OCI-LY7 (cell line): ENCODE results near the gene SLC35G3.

ENCODE experiments used
- CTCF ChIP-seq: fragments of 200-600 bp; sonication (generic); conservative IDR thresholded peaks from 2 replicates; pipeline ENCODE4 v1.5.1; 2014; ENCODE audit warnings: mild to moderate bottlenecking, antibody characterized with exemption, low read length, moderate library complexity, mixed read lengths
- EZH2phosphoT487 ChIP-seq: fragments of 200-600 bp; sonication (generic); IDR thresholded peaks from 2 replicates; pipeline ENCODE4 v1.6.1; 2018; ENCODE audit warnings: low read depth, borderline replicate concordance, mild to moderate bottlenecking, mixed run types, antibody characterized with exemption, low read length, moderate library complexity, mixed read lengths

DNA sequence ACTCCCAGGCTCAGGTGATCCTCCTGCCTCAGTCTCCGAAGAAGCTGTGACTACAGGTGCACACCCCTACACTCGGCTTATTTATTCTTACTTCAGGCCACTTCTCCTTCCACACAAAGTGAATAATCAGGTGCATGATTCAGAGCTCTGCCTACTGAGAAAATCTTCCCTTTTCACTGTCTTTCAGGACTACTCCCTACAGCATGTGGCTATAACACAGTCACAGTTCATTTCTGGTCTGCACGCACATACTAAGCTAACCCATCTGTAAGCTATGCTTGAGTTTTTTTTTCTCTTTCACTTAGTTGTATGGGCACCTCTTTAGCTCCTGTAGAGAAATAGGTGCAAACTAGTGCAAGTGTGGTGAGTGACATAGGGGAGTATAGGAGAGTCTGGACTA is 41.1 kb upstream of the SLC35G3 start:
- TF ChIP-seq CTCF = no peak
- no peak for TF ChIP-seq EZH2phosphoT487
